WTC11 (cell line): ENCODE data around the gene CHAC1. TPM values are rescaled to one million over a fixed set of nuclear protein-coding genes. Genes with fewer than 3 reads are reported as not detected.

Experiments
- CREB1 ChIP-seq: sonication (generic); formaldehyde crosslinking; IDR thresholded peaks from 2 replicates; pipeline ENCODE4 v1.8.0; 2023; ENCODE audit warnings: mild to moderate bottlenecking, missing genetic modification reagents
- FOXP1 ChIP-seq: sonication (generic); formaldehyde crosslinking; IDR thresholded peaks from 2 replicates; pipeline ENCODE4 v1.8.0; 2022; ENCODE audit warnings: missing genetic modification reagents, mild to moderate bottlenecking, moderate library complexity, borderline replicate concordance
- NR3C1 ChIP-seq: sonication (generic); formaldehyde crosslinking; conservative IDR thresholded peaks from 2 replicates; pipeline ENCODE4 v1.8.1; 2023; ENCODE audit warnings: low read depth, mild to moderate bottlenecking, missing genetic modification reagents
- TEAD4 ChIP-seq: sonication (generic); formaldehyde crosslinking; IDR thresholded peaks from 2 replicates; pipeline ENCODE4 v1.8.0; 2022; ENCODE audit warnings: mild to moderate bottlenecking, missing genetic modification reagents
- ZNF396 ChIP-seq: fragments of 250-450 bp; sonication (Bioruptor Pico); IDR thresholded peaks from 2 replicates; pipeline ENCODE4 v1.8.0; 2021; ENCODE audit warnings: mild to moderate bottlenecking, moderate library complexity, borderline replicate concordance
- total RNA-seq: library from RNA; stranded (reverse); gene quantifications from 3 replicates; pipeline ENCODE4 v1.2.3, GENCODE V29; 2021
- TF ChIP-seq, protein P1 (sequence below): sonication (generic); formaldehyde crosslinking; IDR thresholded peaks from 2 replicates; pipeline ENCODE4 v1.8.0; 2022; ENCODE audit warnings: mild to moderate bottlenecking, missing genetic modification reagents
- TF ChIP-seq, protein P2 (sequence below): sonication (generic); formaldehyde crosslinking; IDR thresholded peaks from 2 replicates; pipeline ENCODE4 v1.8.0; 2022; ENCODE audit warnings: mild to moderate bottlenecking, missing genetic modification reagents
- TF ChIP-seq, protein P3 (sequence below): fragments of 250-450 bp; sonication (Bioruptor Pico); IDR thresholded peaks from 2 replicates; pipeline ENCODE4 v1.8.0; 2021; ENCODE audit warnings: mild to moderate bottlenecking
- TF ChIP-seq, protein P4 (sequence below): sonication (generic); formaldehyde crosslinking; IDR thresholded peaks from 2 replicates; pipeline ENCODE4 v1.8.1; 2023; ENCODE audit warnings: mild to moderate bottlenecking, moderate library complexity, missing genetic modification reagents
- TF ChIP-seq, protein P5 (sequence below): fragments of 250-450 bp; sonication (Bioruptor Pico); IDR thresholded peaks from 2 replicates; pipeline ENCODE4 v1.9.0; 2021; ENCODE audit warnings: moderate library complexity, mild to moderate bottlenecking, inconsistent platforms, borderline replicate concordance
- TF ChIP-seq, protein P6 (sequence below): fragments of 250-450 bp; sonication (Bioruptor Pico); conservative IDR thresholded peaks from 2 replicates; pipeline ENCODE4 v1.9.0; 2021; ENCODE audit warnings: mild to moderate bottlenecking
- TF ChIP-seq, protein P7 (sequence below): sonication (generic); formaldehyde crosslinking; IDR thresholded peaks from 2 replicates; pipeline ENCODE4 v1.8.0; 2022; ENCODE audit warnings: mild to moderate bottlenecking, missing genetic modification reagents
- TF ChIP-seq, protein P8 (sequence below): sonication (generic); formaldehyde crosslinking; IDR thresholded peaks from 2 replicates; pipeline ENCODE4 v1.8.1; 2023; ENCODE audit warnings: mild to moderate bottlenecking, missing genetic modification reagents, moderate library complexity

The CHAC1 gene
- total RNA-seq, 1 experiment from 2014 or later = 31.0 TPM

DNA sequence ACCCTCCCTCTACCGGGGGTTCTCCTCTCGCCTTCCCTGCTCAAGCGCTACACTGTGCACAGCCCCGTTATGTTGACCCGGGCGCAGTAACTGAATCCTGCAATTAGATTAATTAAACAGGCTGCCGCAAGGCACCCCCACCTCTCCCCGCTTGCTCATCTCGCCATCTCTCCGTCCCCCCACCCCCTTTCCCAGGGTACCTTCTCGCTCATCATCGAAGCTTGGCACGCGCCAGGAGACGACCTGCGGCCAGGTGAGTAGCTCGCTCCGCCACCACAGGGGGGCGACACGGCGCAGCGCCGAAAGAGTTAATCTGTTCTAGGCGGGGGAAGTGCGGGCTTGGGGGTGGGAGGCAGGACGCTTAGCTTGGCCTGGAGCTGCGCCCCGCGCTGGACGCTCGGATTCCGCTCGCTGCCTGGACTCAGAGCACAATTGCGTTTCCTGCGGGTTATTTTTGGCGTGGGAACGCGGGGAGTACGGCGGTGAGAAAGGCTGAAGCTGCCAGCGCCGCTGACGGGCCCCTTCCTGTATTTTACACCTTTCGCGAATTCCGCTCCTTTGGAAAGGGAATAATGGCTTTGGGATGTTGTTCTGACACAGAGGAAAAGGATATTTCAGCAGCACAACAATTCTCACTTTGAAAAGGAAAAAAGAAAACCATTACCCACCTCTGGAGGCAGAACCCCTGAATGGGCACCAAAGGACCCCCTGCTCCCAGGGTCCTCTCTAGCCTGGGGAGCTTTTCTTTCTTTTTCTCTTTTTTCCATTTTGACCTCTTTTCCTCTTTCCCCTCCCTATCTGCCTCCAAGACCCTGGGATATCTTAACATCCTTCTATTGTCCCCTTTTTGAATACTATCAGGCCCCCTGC lies 22.6 kb upstream of the CHAC1 start (continued):
- TF ChIP-seq, protein P1, sequence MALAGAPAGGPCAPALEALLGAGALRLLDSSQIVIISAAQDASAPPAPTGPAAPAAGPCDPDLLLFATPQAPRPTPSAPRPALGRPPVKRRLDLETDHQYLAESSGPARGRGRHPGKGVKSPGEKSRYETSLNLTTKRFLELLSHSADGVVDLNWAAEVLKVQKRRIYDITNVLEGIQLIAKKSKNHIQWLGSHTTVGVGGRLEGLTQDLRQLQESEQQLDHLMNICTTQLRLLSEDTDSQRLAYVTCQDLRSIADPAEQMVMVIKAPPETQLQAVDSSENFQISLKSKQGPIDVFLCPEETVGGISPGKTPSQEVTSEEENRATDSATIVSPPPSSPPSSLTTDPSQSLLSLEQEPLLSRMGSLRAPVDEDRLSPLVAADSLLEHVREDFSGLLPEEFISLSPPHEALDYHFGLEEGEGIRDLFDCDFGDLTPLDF (CRISPR knock-in tag) = peak; percentile 24; the same call in 1 of the 2 replicates
- TF ChIP-seq, protein P2, sequence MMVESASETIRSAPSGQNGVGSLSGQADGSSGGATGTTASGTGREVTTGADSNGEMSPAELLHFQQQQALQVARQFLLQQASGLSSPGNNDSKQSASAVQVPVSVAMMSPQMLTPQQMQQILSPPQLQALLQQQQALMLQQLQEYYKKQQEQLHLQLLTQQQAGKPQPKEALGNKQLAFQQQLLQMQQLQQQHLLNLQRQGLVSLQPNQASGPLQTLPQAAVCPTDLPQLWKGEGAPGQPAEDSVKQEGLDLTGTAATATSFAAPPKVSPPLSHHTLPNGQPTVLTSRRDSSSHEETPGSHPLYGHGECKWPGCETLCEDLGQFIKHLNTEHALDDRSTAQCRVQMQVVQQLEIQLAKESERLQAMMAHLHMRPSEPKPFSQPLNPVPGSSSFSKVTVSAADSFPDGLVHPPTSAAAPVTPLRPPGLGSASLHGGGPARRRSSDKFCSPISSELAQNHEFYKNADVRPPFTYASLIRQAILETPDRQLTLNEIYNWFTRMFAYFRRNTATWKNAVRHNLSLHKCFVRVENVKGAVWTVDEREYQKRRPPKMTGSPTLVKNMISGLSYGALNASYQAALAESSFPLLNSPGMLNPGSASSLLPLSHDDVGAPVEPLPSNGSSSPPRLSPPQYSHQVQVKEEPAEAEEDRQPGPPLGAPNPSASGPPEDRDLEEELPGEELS = peak; percentile 75; the same call in 1 of the 2 replicates
- TF ChIP-seq, protein P3, sequence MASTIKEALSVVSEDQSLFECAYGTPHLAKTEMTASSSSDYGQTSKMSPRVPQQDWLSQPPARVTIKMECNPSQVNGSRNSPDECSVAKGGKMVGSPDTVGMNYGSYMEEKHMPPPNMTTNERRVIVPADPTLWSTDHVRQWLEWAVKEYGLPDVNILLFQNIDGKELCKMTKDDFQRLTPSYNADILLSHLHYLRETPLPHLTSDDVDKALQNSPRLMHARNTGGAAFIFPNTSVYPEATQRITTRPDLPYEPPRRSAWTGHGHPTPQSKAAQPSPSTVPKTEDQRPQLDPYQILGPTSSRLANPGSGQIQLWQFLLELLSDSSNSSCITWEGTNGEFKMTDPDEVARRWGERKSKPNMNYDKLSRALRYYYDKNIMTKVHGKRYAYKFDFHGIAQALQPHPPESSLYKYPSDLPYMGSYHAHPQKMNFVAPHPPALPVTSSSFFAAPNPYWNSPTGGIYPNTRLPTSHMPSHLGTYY (CRISPR knock-in tag) = no peak
- TF ChIP-seq, protein P4, sequence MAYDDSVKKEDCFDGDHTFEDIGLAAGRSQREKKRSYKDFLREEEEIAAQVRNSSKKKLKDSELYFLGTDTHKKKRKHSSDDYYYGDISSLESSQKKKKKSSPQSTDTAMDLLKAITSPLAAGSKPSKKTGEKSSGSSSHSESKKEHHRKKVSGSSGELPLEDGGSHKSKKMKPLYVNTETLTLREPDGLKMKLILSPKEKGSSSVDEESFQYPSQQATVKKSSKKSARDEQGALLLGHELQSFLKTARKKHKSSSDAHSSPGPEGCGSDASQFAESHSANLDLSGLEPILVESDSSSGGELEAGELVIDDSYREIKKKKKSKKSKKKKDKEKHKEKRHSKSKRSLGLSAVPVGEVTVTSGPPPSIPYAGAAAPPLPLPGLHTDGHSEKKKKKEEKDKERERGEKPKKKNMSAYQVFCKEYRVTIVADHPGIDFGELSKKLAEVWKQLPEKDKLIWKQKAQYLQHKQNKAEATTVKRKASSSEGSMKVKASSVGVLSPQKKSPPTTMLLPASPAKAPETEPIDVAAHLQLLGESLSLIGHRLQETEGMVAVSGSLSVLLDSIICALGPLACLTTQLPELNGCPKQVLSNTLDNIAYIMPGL (CRISPR knock-in tag) = peak; percentile 52; the same call in 1 of the 2 replicates
- TF ChIP-seq ZNF396 = no peak
- TF ChIP-seq, protein P5, sequence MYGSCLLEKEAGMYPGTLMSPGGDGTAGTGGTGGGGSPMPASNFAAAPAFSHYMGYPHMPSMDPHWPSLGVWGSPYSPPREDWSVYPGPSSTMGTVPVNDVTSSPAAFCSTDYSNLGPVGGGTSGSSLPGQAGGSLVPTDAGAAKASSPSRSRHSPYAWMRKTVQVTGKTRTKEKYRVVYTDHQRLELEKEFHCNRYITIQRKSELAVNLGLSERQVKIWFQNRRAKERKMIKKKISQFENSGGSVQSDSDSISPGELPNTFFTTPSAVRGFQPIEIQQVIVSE (CRISPR knock-in tag) = no peak
- TF ChIP-seq NR3C1 (CRISPR knock-in tag) = no peak
- TF ChIP-seq, protein P6, sequence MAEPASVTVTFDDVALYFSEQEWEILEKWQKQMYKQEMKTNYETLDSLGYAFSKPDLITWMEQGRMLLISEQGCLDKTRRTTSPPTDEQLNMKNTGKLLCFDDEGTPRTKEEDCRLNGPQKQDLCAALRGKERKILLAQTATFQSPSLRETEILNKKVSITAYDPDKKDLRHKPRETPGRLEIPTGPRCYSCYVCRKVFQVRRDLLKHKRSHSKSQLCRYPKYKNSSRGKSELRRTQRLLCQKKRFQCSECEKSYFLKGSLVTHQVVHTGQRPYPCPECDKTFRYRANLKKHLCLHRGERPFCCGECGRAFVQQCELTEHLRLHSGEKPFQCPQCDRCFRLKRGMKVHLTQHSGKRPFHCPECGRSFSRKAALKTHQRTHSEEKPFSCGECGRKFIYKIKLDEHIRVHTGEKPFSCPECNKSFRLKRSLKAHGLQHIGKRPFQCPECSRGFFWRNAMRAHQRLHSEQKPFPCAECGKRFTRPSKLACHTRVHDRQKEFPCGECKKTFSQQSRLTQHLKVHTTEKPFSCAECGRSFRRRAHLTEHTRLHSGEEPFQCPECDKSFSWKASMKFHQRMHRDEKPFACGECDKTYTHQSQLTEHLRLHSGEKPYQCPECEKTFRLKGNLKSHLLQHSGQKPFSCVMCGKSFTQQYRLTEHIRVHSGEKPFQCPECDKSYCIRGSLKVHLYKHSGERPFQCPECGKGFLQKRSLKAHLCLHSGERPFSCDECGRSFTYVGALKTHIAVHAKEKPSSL (CRISPR knock-in tag) = no peak
- 0 out of 2 replicates have a peak, but pooled peaks have one; percentile 38 for TF ChIP-seq CREB1 (CRISPR knock-in tag)
- TF ChIP-seq, protein P7, sequence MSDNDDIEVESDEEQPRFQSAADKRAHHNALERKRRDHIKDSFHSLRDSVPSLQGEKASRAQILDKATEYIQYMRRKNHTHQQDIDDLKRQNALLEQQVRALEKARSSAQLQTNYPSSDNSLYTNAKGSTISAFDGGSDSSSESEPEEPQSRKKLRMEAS (CRISPR knock-in tag) = peak; percentile 91
- TF ChIP-seq, protein P8, sequence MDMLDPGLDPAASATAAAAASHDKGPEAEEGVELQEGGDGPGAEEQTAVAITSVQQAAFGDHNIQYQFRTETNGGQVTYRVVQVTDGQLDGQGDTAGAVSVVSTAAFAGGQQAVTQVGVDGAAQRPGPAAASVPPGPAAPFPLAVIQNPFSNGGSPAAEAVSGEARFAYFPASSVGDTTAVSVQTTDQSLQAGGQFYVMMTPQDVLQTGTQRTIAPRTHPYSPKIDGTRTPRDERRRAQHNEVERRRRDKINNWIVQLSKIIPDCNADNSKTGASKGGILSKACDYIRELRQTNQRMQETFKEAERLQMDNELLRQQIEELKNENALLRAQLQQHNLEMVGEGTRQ = 0 out of 2 replicates have a peak, but pooled peaks have one; percentile 30
- TF ChIP-seq FOXP1 = peak; percentile 69; the same call in 1 of the 2 replicates
- TF ChIP-seq TEAD4 (CRISPR knock-in tag) = no peak
